Neural cell (in vitro differentiated cells): ENCODE results near the gene PHLPP2. TPM values are rescaled to one million over a fixed set of nuclear protein-coding genes. Genes with fewer than 3 reads are reported as not detected.
A peak's percentile ranks its signal among the peaks of the same experiment; 100 is the strongest.

Source experiments
- H2AFZ ChIP-seq: fragments of 200-600, 300-800 bp; sonication (generic), shearing (Covaris generic); 2 replicates; pipeline ENCODE4 v1.6.0; 2014; ENCODE audit warnings: low read depth, mild to moderate bottlenecking, antibody characterized with exemption, low read length, moderate library complexity
- H3F3A ChIP-seq: fragments of 200-600 bp; shearing (Covaris generic); 2 replicates; pipeline ENCODE4 v1.6.1; 2016; ENCODE audit warnings: mild to moderate bottlenecking, moderate library complexity, mixed read lengths, antibody characterized with exemption, low read length; ENCODE audit not compliant: insufficient read depth, poor library complexity, severe bottlenecking
- H3K27ac ChIP-seq: fragments of 200-600, 300-800 bp; sonication (generic), shearing (Covaris generic); 2 replicates; pipeline ENCODE4 v1.5.1; 2014; ENCODE audit warnings: mild to moderate bottlenecking, low read length, moderate library complexity
- H3K27me3 ChIP-seq: fragments of 300-800, 200-600 bp; sonication (generic), shearing (Covaris generic); 2 replicates; pipeline ENCODE4 v1.6.0; 2014; ENCODE audit warnings: mild to moderate bottlenecking, low read depth, low read length, moderate library complexity; ENCODE audit not compliant: insufficient read depth
- H3K36me3 ChIP-seq: fragments of 300-800, 200-600 bp; sonication (generic), shearing (Covaris generic); 2 replicates; pipeline ENCODE4 v1.5.1; 2014; ENCODE audit warnings: mild to moderate bottlenecking, antibody characterized with exemption, low read length, moderate library complexity; ENCODE audit not compliant: insufficient read depth
- H3K4me2 ChIP-seq: fragments of 300-800, 200-600 bp; sonication (generic), shearing (Covaris generic); 2 replicates; pipeline ENCODE4 v1.6.0; 2014; ENCODE audit warnings: mild to moderate bottlenecking, low read length
- H3K4me3 ChIP-seq: fragments of 300-800, 200-600 bp; sonication (generic), shearing (Covaris generic); 2 replicates; pipeline ENCODE4 v1.5.1; 2014; ENCODE audit warnings: mild to moderate bottlenecking, low read length, moderate library complexity
- H3K79me2 ChIP-seq: fragments of 200-600 bp; shearing (Covaris generic); replicated peaks from 2 replicates; pipeline ENCODE4 v1.6.0; 2014; ENCODE audit warnings: mild to moderate bottlenecking, low read length, moderate library complexity; ENCODE audit not compliant: insufficient read depth
- H3K9ac ChIP-seq: fragments of 300-800, 200-600 bp; sonication (generic), shearing (Covaris generic); 2 replicates; pipeline ENCODE4 v1.6.1; 2016; ENCODE audit warnings: mild to moderate bottlenecking, low read length, mixed read lengths
- H3K9me2 ChIP-seq: fragments of 200-600 bp; shearing (Covaris generic); 2 replicates; pipeline ENCODE4 v1.6.1; 2016; ENCODE audit warnings: mild to moderate bottlenecking, low read length, mixed read lengths; ENCODE audit not compliant: insufficient read depth
- H3K9me3 ChIP-seq: fragments of 200-600, 300-800 bp; sonication (generic), shearing (Covaris generic); 2 replicates; pipeline ENCODE4 v1.6.1; 2016; ENCODE audit warnings: mild to moderate bottlenecking, mixed run types, low read length, moderate library complexity, mixed read lengths
- H4K20me1 ChIP-seq: fragments of 200-600 bp; shearing (Covaris generic); 2 replicates; pipeline ENCODE4 v1.6.1; 2016; ENCODE audit warnings: mild to moderate bottlenecking, mixed run types; ENCODE audit not compliant: insufficient read depth
- EP300 ChIP-seq: fragments of 450-650 bp; conservative IDR thresholded peaks from 2 replicates; pipeline ENCODE4 v1.6.1; 2014; ENCODE audit warnings: antibody characterized with exemption, mild to moderate bottlenecking, moderate library complexity; ENCODE audit not compliant: poor library complexity, severe bottlenecking
- EZH2 ChIP-seq: fragments of 200-600, 300-800 bp; shearing (Covaris generic), sonication (generic); IDR thresholded peaks from 2 replicates; pipeline ENCODE4 v1.6.1; 2014; ENCODE audit warnings: antibody characterized with exemption, low read length, borderline replicate concordance, mild to moderate bottlenecking; ENCODE audit not compliant: insufficient read depth, poor library complexity, severe bottlenecking
- MXI1 ChIP-seq: fragments of 450-650 bp; conservative IDR thresholded peaks from 2 replicates; pipeline ENCODE4 v1.6.1; 2014; ENCODE audit warnings: antibody characterized with exemption, mild to moderate bottlenecking; ENCODE audit not compliant: poor library complexity, severe bottlenecking
- POLR2AphosphoS5 ChIP-seq: IDR thresholded peaks from 2 replicates; pipeline ENCODE4 v1.6.1; 2012
- RAD21 ChIP-seq: fragments of 450-650 bp; conservative IDR thresholded peaks from 2 replicates; pipeline ENCODE4 v1.6.1; 2014; ENCODE audit warnings: antibody characterized with exemption, mild to moderate bottlenecking, moderate library complexity
- SMC3 ChIP-seq: fragments of 450-650 bp; conservative IDR thresholded peaks from 2 replicates; pipeline ENCODE4 v1.6.1; 2014; ENCODE audit warnings: antibody characterized with exemption, mild to moderate bottlenecking, moderate library complexity; ENCODE audit not compliant: poor library complexity
- TAF1 ChIP-seq: IDR thresholded peaks from 2 replicates; pipeline ENCODE4 v1.6.1; 2012; ENCODE audit warnings: low read depth
- polyA minus RNA-seq: library from RNA; depleted of rRNA, polyadenylated mRNA; stranded (reverse); fragments of >200 nt; gene quantifications from 2 replicates; pipeline ENCODE4 v1.2.3, GENCODE V29; 2014
- polyA plus RNA-seq: library from polyadenylated mRNA; depleted of rRNA; stranded (reverse); fragments of >200 nt; gene quantifications from 2 replicates; pipeline ENCODE4 v1.2.3, GENCODE V29; 2014
- TF ChIP-seq, protein P1 (sequence below): IDR thresholded peaks from 2 replicates; pipeline ENCODE4 v1.6.1; 2012; ENCODE audit warnings: borderline replicate concordance
- TF ChIP-seq, protein P2 (sequence below): fragments of 450-650 bp; IDR thresholded peaks from 2 replicates; pipeline ENCODE4 v1.5.1; 2014; ENCODE audit warnings: antibody characterized with exemption, mild to moderate bottlenecking, moderate library complexity; ENCODE audit not compliant: poor library complexity, severe bottlenecking

The PHLPP2 gene
- polyA plus RNA-seq, result 10.2 and 11.0 TPM in 2 replicates
- 29.9 and 32.9 TPM in 2 replicates for polyA minus RNA-seq

DNA sequence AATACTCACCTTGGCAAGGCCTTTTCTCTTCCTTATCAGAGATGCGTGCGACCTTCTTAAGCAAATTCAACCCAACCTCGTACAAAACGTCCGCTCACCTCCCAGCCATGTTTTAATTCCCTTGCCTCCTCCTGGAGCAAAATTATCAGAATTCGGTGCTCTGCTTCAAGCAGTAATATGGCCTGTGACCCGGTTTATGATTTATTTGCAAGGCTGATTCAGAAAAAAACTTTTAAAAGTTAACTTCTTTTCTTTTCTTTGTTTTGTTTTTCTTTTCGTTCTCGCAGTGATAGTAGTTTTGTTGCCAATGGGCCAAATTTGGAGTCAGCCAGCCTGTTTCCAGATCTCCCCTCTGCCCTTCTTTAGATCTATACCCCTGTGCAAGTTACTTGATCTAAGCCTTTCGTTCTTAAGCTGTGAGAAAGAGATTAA, at the start of gene PHLPP2:
TSS of gene PHLPP2 (minus strand) at position 382 of the 432 bp plus-strand sequence. CDS start 9,906 bp downstream, outside the sequence.
- peak within 1 kb of the TSS; percentile 79 for H3K9ac ChIP-seq
- H4K20me1 ChIP-seq, result no peaks in the 10 kb centered on the region
- H3F3A ChIP-seq, result no peaks in the 10 kb centered on the region
- H3K27me3 ChIP-seq, result no peaks in the 10 kb centered on the region
- H3K27ac ChIP-seq, result peak within 1 kb of the TSS; percentile 45
- H3K4me3 ChIP-seq, result peak within 1 kb of the TSS; percentile 97
- no peak within 1 kb of the TSS for H2AFZ ChIP-seq
- TF ChIP-seq SMC3, result no peak
- no peaks in the 10 kb centered on the region for H3K9me2 ChIP-seq
- H3K79me2 ChIP-seq, result peaks cover 16% of the 10 kb centered on the region
- H3K4me2 ChIP-seq, result peak within 1 kb of the TSS; percentile 65
- H3K9me3 ChIP-seq, result no peaks in the 10 kb centered on the region
- no peaks in the 10 kb centered on the region for H3K36me3 ChIP-seq

DNA sequence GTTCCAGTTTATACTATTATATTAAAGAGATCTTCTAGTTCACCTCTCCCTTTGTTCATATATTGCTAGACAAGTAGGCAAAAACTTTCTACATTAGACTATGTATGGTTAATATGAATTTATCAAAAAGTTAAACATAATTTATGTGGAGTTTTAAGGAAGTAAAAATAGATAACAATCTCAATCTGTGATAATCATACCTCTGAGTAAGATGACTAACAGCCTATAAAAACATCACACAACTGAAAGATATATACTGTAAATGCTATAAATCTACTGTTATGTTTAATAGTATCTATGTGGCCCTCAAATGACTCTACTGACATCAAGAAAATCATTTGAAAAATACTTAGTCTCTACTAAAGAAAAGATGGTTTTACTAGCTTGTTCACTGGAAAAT, 47.1 kb upstream of the PHLPP2 start:
- Histone ChIP-seq H3K27ac (no peak overlapping the region), H3K27me3 (no peaks in the 10 kb centered on the region), H3K4me3 (no peak overlapping the region), H3F3A (no peaks in the 10 kb centered on the region), H3K36me3 (peaks cover 6% of the 10 kb centered on the region), H4K20me1 (no peaks in the 10 kb centered on the region), H3K4me2 (no peak overlapping the region), H2AFZ (no peak overlapping the region), H3K9me2 (no peaks in the 10 kb centered on the region), H3K79me2 (no peaks in the 10 kb centered on the region), H3K9ac (no peak overlapping the region), H3K9me3 (no peaks in the 10 kb centered on the region)
- TF ChIP-seq RAD21 (no peak), EZH2 (no peak), POLR2AphosphoS5 (no peak), EP300 (no peak), MXI1 (no peak), TAF1 (no peak), SMC3 (no peak)
- TF ChIP-seq, protein P1, sequence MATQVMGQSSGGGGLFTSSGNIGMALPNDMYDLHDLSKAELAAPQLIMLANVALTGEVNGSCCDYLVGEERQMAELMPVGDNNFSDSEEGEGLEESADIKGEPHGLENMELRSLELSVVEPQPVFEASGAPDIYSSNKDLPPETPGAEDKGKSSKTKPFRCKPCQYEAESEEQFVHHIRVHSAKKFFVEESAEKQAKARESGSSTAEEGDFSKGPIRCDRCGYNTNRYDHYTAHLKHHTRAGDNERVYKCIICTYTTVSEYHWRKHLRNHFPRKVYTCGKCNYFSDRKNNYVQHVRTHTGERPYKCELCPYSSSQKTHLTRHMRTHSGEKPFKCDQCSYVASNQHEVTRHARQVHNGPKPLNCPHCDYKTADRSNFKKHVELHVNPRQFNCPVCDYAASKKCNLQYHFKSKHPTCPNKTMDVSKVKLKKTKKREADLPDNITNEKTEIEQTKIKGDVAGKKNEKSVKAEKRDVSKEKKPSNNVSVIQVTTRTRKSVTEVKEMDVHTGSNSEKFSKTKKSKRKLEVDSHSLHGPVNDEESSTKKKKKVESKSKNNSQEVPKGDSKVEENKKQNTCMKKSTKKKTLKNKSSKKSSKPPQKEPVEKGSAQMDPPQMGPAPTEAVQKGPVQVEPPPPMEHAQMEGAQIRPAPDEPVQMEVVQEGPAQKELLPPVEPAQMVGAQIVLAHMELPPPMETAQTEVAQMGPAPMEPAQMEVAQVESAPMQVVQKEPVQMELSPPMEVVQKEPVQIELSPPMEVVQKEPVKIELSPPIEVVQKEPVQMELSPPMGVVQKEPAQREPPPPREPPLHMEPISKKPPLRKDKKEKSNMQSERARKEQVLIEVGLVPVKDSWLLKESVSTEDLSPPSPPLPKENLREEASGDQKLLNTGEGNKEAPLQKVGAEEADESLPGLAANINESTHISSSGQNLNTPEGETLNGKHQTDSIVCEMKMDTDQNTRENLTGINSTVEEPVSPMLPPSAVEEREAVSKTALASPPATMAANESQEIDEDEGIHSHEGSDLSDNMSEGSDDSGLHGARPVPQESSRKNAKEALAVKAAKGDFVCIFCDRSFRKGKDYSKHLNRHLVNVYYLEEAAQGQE, result no peak
- TF ChIP-seq, protein P2, sequence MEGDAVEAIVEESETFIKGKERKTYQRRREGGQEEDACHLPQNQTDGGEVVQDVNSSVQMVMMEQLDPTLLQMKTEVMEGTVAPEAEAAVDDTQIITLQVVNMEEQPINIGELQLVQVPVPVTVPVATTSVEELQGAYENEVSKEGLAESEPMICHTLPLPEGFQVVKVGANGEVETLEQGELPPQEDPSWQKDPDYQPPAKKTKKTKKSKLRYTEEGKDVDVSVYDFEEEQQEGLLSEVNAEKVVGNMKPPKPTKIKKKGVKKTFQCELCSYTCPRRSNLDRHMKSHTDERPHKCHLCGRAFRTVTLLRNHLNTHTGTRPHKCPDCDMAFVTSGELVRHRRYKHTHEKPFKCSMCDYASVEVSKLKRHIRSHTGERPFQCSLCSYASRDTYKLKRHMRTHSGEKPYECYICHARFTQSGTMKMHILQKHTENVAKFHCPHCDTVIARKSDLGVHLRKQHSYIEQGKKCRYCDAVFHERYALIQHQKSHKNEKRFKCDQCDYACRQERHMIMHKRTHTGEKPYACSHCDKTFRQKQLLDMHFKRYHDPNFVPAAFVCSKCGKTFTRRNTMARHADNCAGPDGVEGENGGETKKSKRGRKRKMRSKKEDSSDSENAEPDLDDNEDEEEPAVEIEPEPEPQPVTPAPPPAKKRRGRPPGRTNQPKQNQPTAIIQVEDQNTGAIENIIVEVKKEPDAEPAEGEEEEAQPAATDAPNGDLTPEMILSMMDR, result no peak
